GM23338 (cell line): ENCODE results near the gene SPATA13. TPM values are rescaled to one million over a fixed set of nuclear protein-coding genes. Genes with fewer than 3 reads are reported as not detected.

ENCODE experiments used
- ATAC-seq: fragments of 200-7000 bp; cut with Tn5 transposase; 3 replicates; pipeline ENCODE4 v1.9.1; 2020
- DNase-seq: peaks from one replicate; pipeline ENCODE4 v3.0.0-alpha.2; 2015; ENCODE audit warnings: low spot score
- H2AFZ ChIP-seq: fragments of 200-600 bp; sonication (generic); 2 replicates; pipeline ENCODE4 v1.8.0; 2016; ENCODE audit warnings: antibody characterized with exemption, mild to moderate bottlenecking, moderate library complexity
- H3F3A ChIP-seq: fragments of 200-600 bp; sonication (generic); replicated peaks from 2 replicates; pipeline ENCODE4 v1.8.0; 2017; ENCODE audit warnings: antibody characterized with exemption, mixed run types, low read depth
- H3K27ac ChIP-seq: fragments of 200-600 bp; sonication (generic); 2 replicates; pipeline ENCODE4 v1.6.1; 2016; ENCODE audit warnings: low read depth
- H3K27me3 ChIP-seq: fragments of 200-600 bp; sonication (generic); 2 replicates; pipeline ENCODE4 v1.8.0; 2016; ENCODE audit warnings: mild to moderate bottlenecking, mixed run types, moderate library complexity; ENCODE audit not compliant: insufficient read depth
- H3K36me3 ChIP-seq: fragments of 200-600 bp; sonication (generic); 2 replicates; pipeline ENCODE4 v1.8.0; 2016; ENCODE audit warnings: mild to moderate bottlenecking; ENCODE audit not compliant: insufficient read depth
- H3K4me1 ChIP-seq: fragments of 200-600 bp; sonication (generic); 2 replicates; pipeline ENCODE4 v1.8.0; 2016; ENCODE audit warnings: mild to moderate bottlenecking, moderate library complexity; ENCODE audit not compliant: insufficient read depth
- H3K4me2 ChIP-seq: fragments of 200-600 bp; sonication (generic); 2 replicates; pipeline ENCODE4 v1.7.1; 2017; ENCODE audit warnings: mixed run types
- H3K4me3 ChIP-seq: fragments of 200-600 bp; sonication (generic); 2 replicates; pipeline ENCODE4 v1.6.1; 2016; ENCODE audit warnings: mixed run types
- H3K79me2 ChIP-seq: fragments of 200-600 bp; sonication (generic); replicated peaks from 2 replicates; pipeline ENCODE4 v1.8.0; 2017; ENCODE audit warnings: mild to moderate bottlenecking; ENCODE audit not compliant: insufficient read depth
- H3K9me2 ChIP-seq: fragments of 200-600 bp; sonication (generic); 2 replicates; pipeline ENCODE4 v1.8.0; 2017; ENCODE audit not compliant: insufficient read depth
- H4K20me1 ChIP-seq: fragments of 200-600 bp; sonication (generic); replicated peaks from 2 replicates; pipeline ENCODE4 v1.8.0; 2017; ENCODE audit warnings: mild to moderate bottlenecking; ENCODE audit not compliant: insufficient read depth
- H3K27ac Mint-ChIP-seq: 2 replicates; pipeline ENCODE4 v1.8.0; 2020; ENCODE audit warnings: inconsistent platforms, mild to moderate bottlenecking, moderate library complexity, mixed read lengths
- H3K27me3 Mint-ChIP-seq: 3 replicates; pipeline ENCODE4 v1.8.0; 2022; ENCODE audit warnings: low read depth, mild to moderate bottlenecking, moderate library complexity, mixed read lengths, inconsistent platforms; ENCODE audit not compliant: insufficient read depth, poor library complexity
- H3K36me3 Mint-ChIP-seq: 3 replicates; pipeline ENCODE4 v1.8.0; 2021; ENCODE audit warnings: low read depth, mild to moderate bottlenecking, inconsistent platforms, moderate library complexity, mixed read lengths
- H3K4me1 Mint-ChIP-seq: 3 replicates; pipeline ENCODE4 v1.8.0; 2020; ENCODE audit warnings: mild to moderate bottlenecking, inconsistent platforms, mixed read lengths
- H3K4me3 Mint-ChIP-seq: 3 replicates; pipeline ENCODE4 v1.8.0; 2021; ENCODE audit warnings: moderate library complexity, mild to moderate bottlenecking, inconsistent platforms, mixed read lengths
- H3K9me3 Mint-ChIP-seq: 3 replicates; pipeline ENCODE4 v1.8.0; 2020; ENCODE audit warnings: moderate library complexity, mild to moderate bottlenecking, inconsistent platforms, mixed read lengths
- CREB1 ChIP-seq: fragments of 250-450 bp; sonication (Bioruptor Pico); IDR thresholded peaks from 2 replicates; pipeline ENCODE4 v1.5.0; 2020; ENCODE audit warnings: low read depth, mild to moderate bottlenecking, moderate library complexity
- EZH2phosphoT487 ChIP-seq: fragments of 200-600 bp; sonication (generic); IDR thresholded peaks from one replicate; pipeline ENCODE4 v1.8.1; 2018; ENCODE audit warnings: antibody characterized with exemption; ENCODE audit not compliant: unreplicated experiment
- JUNB ChIP-seq: IDR thresholded peaks from one replicate; pipeline ENCODE4 v1.6.1; 2016; ENCODE audit warnings: antibody characterized with exemption; ENCODE audit not compliant: unreplicated experiment
- NANOG ChIP-seq: IDR thresholded peaks from 2 replicates; pipeline ENCODE4 v1.6.1; 2016; ENCODE audit warnings: antibody characterized with exemption, borderline replicate concordance
- REST ChIP-seq: IDR thresholded peaks from one replicate; pipeline ENCODE4 v1.6.1; 2018; ENCODE audit warnings: antibody characterized with exemption; ENCODE audit not compliant: unreplicated experiment
- ZNF462 ChIP-seq: fragments of 250-450 bp; sonication (Bioruptor Pico); IDR thresholded peaks from 2 replicates; pipeline ENCODE4 v1.5.0; 2020; ENCODE audit warnings: mild to moderate bottlenecking, moderate library complexity
- polyA plus RNA-seq: library from polyadenylated mRNA; unstranded; fragments of >200 nt; fragmentation: Nextera tagmentation; extraction: Ambion mirVana; gene quantifications from 2 replicates; pipeline ENCODE4 v1.2.1, GENCODE V29; 2016
- total RNA-seq: library from RNA; depleted of rRNA; stranded (reverse); fragments of >200 nt; shearing (Covaris generic); gene quantifications from 2 replicates; pipeline ENCODE4 v1.2.3, GENCODE V29; 2014

The SPATA13 gene
- total and polyA plus RNA-seq, 2 experiments from 2014 or later = 11.9 to 45.7 TPM

GRCh38 chr13:24218338-24218737, 57.8 kb downstream of the SPATA13 start (continued):
- TF ChIP-seq ZNF462 (CRISPR knock-in tag) = no peak
- no peak for TF ChIP-seq REST
- no peak for TF ChIP-seq CREB1
- TF ChIP-seq NANOG = no peak

GRCh38 chr13:24218977-24219376, 58.5 kb downstream of the SPATA13 start:
- H3K27me3 Mint-ChIP-seq = peaks cover 3% of the 10 kb centered on the region
- H3K36me3 Mint-ChIP-seq = no peaks in the 10 kb centered on the region
- Histone ChIP-seq H3K9me2 (no peaks in the 10 kb centered on the region), H2AFZ (no peak overlapping the region), H3K27ac (no peak overlapping the region), H3K27me3 (no peaks in the 10 kb centered on the region), H3K4me3 (no peak overlapping the region), H4K20me1 (no peaks in the 10 kb centered on the region), H3K79me2 (peaks cover 38% of the 10 kb centered on the region), H3K36me3 (no peaks in the 10 kb centered on the region), H3K4me2 (no peak overlapping the region), H3F3A (no peaks in the 10 kb centered on the region), H3K4me1 (peaks cover 28% of the 10 kb centered on the region)
- ATAC-seq (no peak), DNase-seq (no peak)
- H3K9me3 Mint-ChIP-seq = no peaks in the 10 kb centered on the region
- H3K27ac Mint-ChIP-seq = no peak overlapping the region
- H3K4me3 Mint-ChIP-seq = no peak overlapping the region; the same call in 2 of the 3 replicates
- peaks cover 44% of the 10 kb centered on the region for H3K4me1 Mint-ChIP-seq
- TF ChIP-seq ZNF462 (CRISPR knock-in tag) (no peak), NANOG (no peak), EZH2phosphoT487 (no peak), JUNB (no peak)
